ENCODE measurements around the gene METTL1. TPM values are rescaled to one million over a fixed set of nuclear protein-coding genes. Genes with fewer than 3 reads are reported as not detected.
"Not testable (repeated sequence)": the region's sequence is repeated elsewhere in the genome, so short reads cannot be mapped to it uniquely, and the experiment has no call there.

The METTL1 gene
- total RNA-seq, 4 donors from 2014 or later = 4.2 to 9.8 (median 5.7) TPM

- Histone ChIP-seq H3K27me3 (peaks cover 6 to 37% (median 13%) of the 10 kb centered on the region in 4 donors), H3K4me3 (no peak overlapping the region), H3K9me3 (no peaks in the 10 kb centered on the region), H3K4me1 (peaks cover 14 to 25% (median 21%) of the 10 kb centered on the region in 4 donors), H3K36me3 (peaks cover 30 to 42% (median 41%) of the 10 kb centered on the region in 4 donors), H3K27ac (replicated peaks in 1 of 4) (no peak overlapping the region)
- intact Hi-C loops (cut with DNase I) = no loop called here
- DNase-seq (ENCODE audit: extremely low spot score) = peak; percentile 77
- 61% methylated on average over 11 of the region's 11 CpGs for WGBS
- TF ChIP-seq, protein P1, sequence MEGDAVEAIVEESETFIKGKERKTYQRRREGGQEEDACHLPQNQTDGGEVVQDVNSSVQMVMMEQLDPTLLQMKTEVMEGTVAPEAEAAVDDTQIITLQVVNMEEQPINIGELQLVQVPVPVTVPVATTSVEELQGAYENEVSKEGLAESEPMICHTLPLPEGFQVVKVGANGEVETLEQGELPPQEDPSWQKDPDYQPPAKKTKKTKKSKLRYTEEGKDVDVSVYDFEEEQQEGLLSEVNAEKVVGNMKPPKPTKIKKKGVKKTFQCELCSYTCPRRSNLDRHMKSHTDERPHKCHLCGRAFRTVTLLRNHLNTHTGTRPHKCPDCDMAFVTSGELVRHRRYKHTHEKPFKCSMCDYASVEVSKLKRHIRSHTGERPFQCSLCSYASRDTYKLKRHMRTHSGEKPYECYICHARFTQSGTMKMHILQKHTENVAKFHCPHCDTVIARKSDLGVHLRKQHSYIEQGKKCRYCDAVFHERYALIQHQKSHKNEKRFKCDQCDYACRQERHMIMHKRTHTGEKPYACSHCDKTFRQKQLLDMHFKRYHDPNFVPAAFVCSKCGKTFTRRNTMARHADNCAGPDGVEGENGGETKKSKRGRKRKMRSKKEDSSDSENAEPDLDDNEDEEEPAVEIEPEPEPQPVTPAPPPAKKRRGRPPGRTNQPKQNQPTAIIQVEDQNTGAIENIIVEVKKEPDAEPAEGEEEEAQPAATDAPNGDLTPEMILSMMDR (IDR thresholded peaks at IDR 0.05) = no peak
- TF ChIP-seq EP300 (IDR thresholded peaks at IDR 0.05) (no peak), POLR2A (IDR thresholded peaks at IDR 0.05; ENCODE audit: low read depth) (no peak), POLR2AphosphoS5 (IDR thresholded peaks at IDR 0.05) (no peak)
Measured at GRCh38 chr12:57722716-57723629, 48.9 kb downstream of the METTL1 start.

- WGBS = 97% methylated on average over 16 of the region's 16 CpGs
- Histone ChIP-seq H3K4me1 (peaks cover 11 to 17% (median 16%) of the 10 kb centered on the region in 4 donors), H3K36me3 (peaks cover 37 to 51% (median 50%) of the 10 kb centered on the region in 4 donors)
Measured at GRCh38 chr12:57721846-57722608, 49.9 kb downstream of the METTL1 start.

GRCh38 chr12:57720606-57721595 lies 51.0 kb downstream of the METTL1 start:
- no peak for TF ChIP-seq EP300 (IDR thresholded peaks at IDR 0.05)
- TF ChIP-seq, protein P1 (IDR thresholded peaks at IDR 0.05) = no peak
- TF ChIP-seq POLR2A (IDR thresholded peaks at IDR 0.05; ENCODE audit: low read depth) = no peak
- no peak for TF ChIP-seq POLR2AphosphoS5 (IDR thresholded peaks at IDR 0.05)
- WGBS = 74% methylated on average over 11 of the region's 11 CpGs
- no peak overlapping the region for H3K27ac ChIP-seq (replicated peaks in 1 of 4)
- H3K9me3 ChIP-seq = no peaks in the 10 kb centered on the region
- H3K4me1 ChIP-seq = peaks cover 1 to 6% (median 5%) of the 10 kb centered on the region in 4 donors
- no peak overlapping the region for H3K4me3 ChIP-seq
- DNase-seq (ENCODE audit: extremely low spot score) = peak; percentile 87
- H3K27me3 ChIP-seq = peaks cover 0 to 16% (median 5%) of the 10 kb centered on the region in 4 donors
- intact Hi-C loops (cut with DNase I) = no loop called here
- H3K36me3 ChIP-seq = peaks cover 47 to 62% (median 61%) of the 10 kb centered on the region in 4 donors

More at GRCh38 chr12:57721846-57722608, 49.9 kb downstream of the METTL1 start:
- H3K4me3 ChIP-seq; H3K27ac ChIP-seq (replicated peaks in 1 of 4); H3K9me3 ChIP-seq; intact Hi-C loops (cut with DNase I): not testable (repeated sequence)
- DNase-seq (ENCODE audit: extremely low spot score) = peak; percentile 77
- peaks cover 5 to 28% (median 8%) of the 10 kb centered on the region in 4 donors for H3K27me3 ChIP-seq

DNA sequence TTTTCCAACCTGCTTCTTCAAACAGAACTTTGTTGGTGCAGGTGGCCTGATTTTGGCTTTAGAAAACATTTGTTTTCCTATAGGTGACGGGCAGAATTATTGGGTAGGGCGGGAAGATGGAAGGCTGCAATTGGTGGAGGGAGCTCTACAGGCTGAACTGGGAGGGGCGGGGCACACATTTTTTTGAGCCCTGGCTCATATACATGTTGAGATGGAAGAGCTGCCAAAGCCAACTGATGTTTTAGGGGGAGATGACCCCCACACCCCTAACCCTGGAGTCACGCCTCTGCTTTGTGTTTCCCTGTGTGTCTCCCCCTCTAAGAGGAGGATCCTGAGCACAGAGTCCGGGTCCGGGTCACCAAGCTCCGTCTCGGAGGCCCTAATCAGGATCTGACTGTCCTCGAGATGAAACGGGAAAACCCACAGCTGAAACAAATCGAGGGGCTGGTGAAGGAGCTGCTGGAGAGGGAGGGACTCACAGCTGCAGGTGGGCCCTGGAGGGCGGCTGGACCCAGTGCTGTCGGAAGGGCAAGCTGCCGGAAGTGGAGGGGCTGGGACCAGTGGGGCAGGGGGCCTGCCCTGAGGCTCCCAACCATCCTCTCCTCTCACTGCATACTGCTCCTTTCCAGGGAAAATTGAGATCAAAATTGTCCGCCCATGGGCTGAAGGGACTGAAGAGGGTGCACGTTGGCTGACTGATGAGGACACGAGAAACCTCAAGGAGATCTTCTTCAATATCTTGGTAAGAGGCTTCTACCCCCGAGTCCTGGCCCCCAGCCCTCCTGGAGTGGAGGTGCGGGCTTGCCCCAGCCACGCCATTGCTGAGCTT lies 51.9 kb downstream of the METTL1 start:
- TF ChIP-seq EP300 (IDR thresholded peaks at IDR 0.05) (no peak), POLR2AphosphoS5 (IDR thresholded peaks at IDR 0.05) (no peak), POLR2A (IDR thresholded peaks at IDR 0.05; ENCODE audit: low read depth) (no peak)
- TF ChIP-seq, protein P1 (IDR thresholded peaks at IDR 0.05) = no peak
- Histone ChIP-seq H3K36me3 (peaks cover 51 to 71% (median 68%) of the 10 kb centered on the region in 4 donors), H3K27me3 (peaks cover 0 to 7% (median 0%) of the 10 kb centered on the region in 4 donors), H3K9me3 (no peaks in the 10 kb centered on the region), H3K27ac (replicated peaks in 1 of 4) (no peak overlapping the region), H3K4me3 (no peak overlapping the region), H3K4me1 (no peaks in the 10 kb centered on the region)
- intact Hi-C loops (cut with DNase I) = no loop called here
- 90% methylated on average over 18 of the region's 20 CpGs for WGBS
- DNase-seq (ENCODE audit: extremely low spot score) = peak; percentile 75

All from esophagus muscularis mucosa (tissue), 4 donors.